ENCODE data around the gene CNN2.

Gene CNN2

GRCh38 chr19:1063030-1063908 lies 36.9 kb downstream of the CNN2 start:
- no peak overlapping the region for H3K4me3 ChIP-seq (ENCODE audit: low read length)
- no peaks in the 10 kb centered on the region for H4K20me1 ChIP-seq (ENCODE audit: insufficient read depth, low read length)
- no peaks in the 10 kb centered on the region for H3K9me2 ChIP-seq (replicated peaks; ENCODE audit: insufficient read depth, low read length)
- no peak overlapping the region for H2AFZ ChIP-seq (ENCODE audit: low read length)
- no peak overlapping the region for H3K9ac ChIP-seq (ENCODE audit: low read length)
- DNase-seq, result peak; percentile 73
- no peaks in the 10 kb centered on the region for H3K9me3 ChIP-seq (replicated peaks; ENCODE audit: insufficient read depth, low read length)
- H3K4me2 ChIP-seq (ENCODE audit: low read depth, low read length), result no peak overlapping the region
- H3K36me3 ChIP-seq (replicated peaks; ENCODE audit: insufficient read depth, low read length), result no peaks in the 10 kb centered on the region
- peaks cover 43% of the 10 kb centered on the region for H3F3A ChIP-seq (ENCODE audit: insufficient read depth, low read length)
- no peak for TF ChIP-seq CTCF (IDR thresholded peaks at IDR 0.05; ENCODE audit: low read length)
- TF ChIP-seq EZH2phosphoT487 (IDR thresholded peaks at IDR 0.05; ENCODE audit: low read length), result no peak
- no peak for TF ChIP-seq EZH2 (optimal IDR thresholded peaks at IDR 0.05; ENCODE audit: low read depth, low read length)
- no peak overlapping the region for H3K27ac ChIP-seq (ENCODE audit: low read length)
- H3K4me1 ChIP-seq (ENCODE audit: low read length), result peaks cover 17% of the 10 kb centered on the region; the same call in 1 of the 2 replicates
- peaks cover 17% of the 10 kb centered on the region for H3K79me2 ChIP-seq (ENCODE audit: low read length)
- H3K27me3 ChIP-seq (replicated peaks; ENCODE audit: insufficient read depth, low read length), result no peaks in the 10 kb centered on the region

GRCh38 chr19:1063909-1064660 lies 37.7 kb downstream of the CNN2 start:
- H3K9me2 ChIP-seq (replicated peaks; ENCODE audit: insufficient read depth, low read length), result no peaks in the 10 kb centered on the region
- H3K79me2 ChIP-seq (ENCODE audit: low read length), result peaks cover 25% of the 10 kb centered on the region
- H3K4me2 ChIP-seq (ENCODE audit: low read depth, low read length), result peak overlapping the region; percentile 46; the same call in 1 of the 2 replicates
- H3K36me3 ChIP-seq (replicated peaks; ENCODE audit: insufficient read depth, low read length), result no peaks in the 10 kb centered on the region
- H3K27ac ChIP-seq (ENCODE audit: low read length), result no peak overlapping the region
- no peaks in the 10 kb centered on the region for H3K9me3 ChIP-seq (replicated peaks; ENCODE audit: insufficient read depth, low read length)
- no peak overlapping the region for H2AFZ ChIP-seq (ENCODE audit: low read length)
- no peak overlapping the region for H3K4me3 ChIP-seq (ENCODE audit: low read length)
- peaks cover 51% of the 10 kb centered on the region for H3F3A ChIP-seq (ENCODE audit: insufficient read depth, low read length)
- H3K27me3 ChIP-seq (replicated peaks; ENCODE audit: insufficient read depth, low read length), result no peaks in the 10 kb centered on the region
- H4K20me1 ChIP-seq (ENCODE audit: insufficient read depth, low read length), result no peaks in the 10 kb centered on the region
- no peak for DNase-seq
- no peak overlapping the region for H3K9ac ChIP-seq (ENCODE audit: low read length)
- no peak for TF ChIP-seq CTCF (IDR thresholded peaks at IDR 0.05; ENCODE audit: low read length)
- TF ChIP-seq EZH2 (optimal IDR thresholded peaks at IDR 0.05; ENCODE audit: low read depth, low read length), result no peak
- TF ChIP-seq EZH2phosphoT487 (IDR thresholded peaks at IDR 0.05; ENCODE audit: low read length), result no peak
- H3K4me1 ChIP-seq (ENCODE audit: low read length), result peaks cover 17% of the 10 kb centered on the region; the same call in 1 of the 2 replicates

GRCh38 chr19:1064661-1065605 lies 38.5 kb downstream of the CNN2 start:
- H3K27ac ChIP-seq (ENCODE audit: low read length), result no peak overlapping the region

More at GRCh38 chr19:1064661-1065605, 38.5 kb downstream of the CNN2 start:
- Histone ChIP-seq H3K4me1 (ENCODE audit: low read length) (peaks cover 22% of the 10 kb centered on the region), H3K9me3 (replicated peaks; ENCODE audit: insufficient read depth, low read length) (no peaks in the 10 kb centered on the region), H3K36me3 (replicated peaks; ENCODE audit: insufficient read depth, low read length) (no peaks in the 10 kb centered on the region), H3F3A (ENCODE audit: insufficient read depth, low read length) (peaks cover 59% of the 10 kb centered on the region), H3K4me2 (ENCODE audit: low read depth, low read length) (peak overlapping the region; percentile 46; the same call in 1 of the 2 replicates), H4K20me1 (ENCODE audit: insufficient read depth, low read length) (no peaks in the 10 kb centered on the region), H2AFZ (ENCODE audit: low read length) (peak overlapping the region; percentile 22; the same call in 1 of the 2 replicates), H3K27me3 (replicated peaks; ENCODE audit: insufficient read depth, low read length) (no peaks in the 10 kb centered on the region), H3K9me2 (replicated peaks; ENCODE audit: insufficient read depth, low read length) (no peaks in the 10 kb centered on the region), H3K79me2 (ENCODE audit: low read length) (peaks cover 34% of the 10 kb centered on the region), H3K4me3 (ENCODE audit: low read length) (no peak overlapping the region), H3K9ac (ENCODE audit: low read length) (no peak overlapping the region)
- TF ChIP-seq EZH2 (optimal IDR thresholded peaks at IDR 0.05; ENCODE audit: low read depth, low read length) (no peak), EZH2phosphoT487 (IDR thresholded peaks at IDR 0.05; ENCODE audit: low read length) (no peak), CTCF (IDR thresholded peaks at IDR 0.05; ENCODE audit: low read length) (peak; percentile 85)
- DNase-seq, result peak; percentile 83

Measured in MM.1S (cell line).